OCI-LY7 (cell line): Measurements from ENCODE around the gene PDILT.

Experiments used
- EZH2phosphoT487 ChIP-seq: fragments of 200-600 bp; sonication (generic); IDR thresholded peaks from 2 replicates; pipeline ENCODE4 v1.6.1; 2018; ENCODE audit warnings: low read depth, borderline replicate concordance, mild to moderate bottlenecking, mixed run types, antibody characterized with exemption, low read length, moderate library complexity, mixed read lengths
- TF ChIP-seq, protein P1 (sequence below): fragments of 200-600 bp; sonication (generic); conservative IDR thresholded peaks from 2 replicates; pipeline ENCODE4 v1.5.1; 2014; ENCODE audit warnings: mild to moderate bottlenecking, antibody characterized with exemption, low read length, moderate library complexity, mixed read lengths

DNA sequence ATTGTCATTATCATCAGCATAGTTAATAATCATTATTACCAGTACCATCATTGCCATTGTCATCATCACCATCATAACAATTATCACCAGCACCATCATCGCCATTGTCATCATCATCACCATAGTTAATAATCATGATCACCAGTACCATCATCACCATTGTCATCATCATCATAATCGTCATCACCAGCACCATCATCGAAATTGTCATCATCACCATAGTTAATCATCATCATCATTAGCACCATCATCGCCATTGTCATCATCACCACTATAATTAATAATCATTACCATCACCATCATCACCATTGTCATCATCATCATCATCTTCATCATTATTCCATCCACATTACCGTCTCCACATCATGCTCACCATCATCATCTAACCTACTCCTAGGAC, 13.5 kb downstream of the PDILT start:
- TF ChIP-seq, protein P1, sequence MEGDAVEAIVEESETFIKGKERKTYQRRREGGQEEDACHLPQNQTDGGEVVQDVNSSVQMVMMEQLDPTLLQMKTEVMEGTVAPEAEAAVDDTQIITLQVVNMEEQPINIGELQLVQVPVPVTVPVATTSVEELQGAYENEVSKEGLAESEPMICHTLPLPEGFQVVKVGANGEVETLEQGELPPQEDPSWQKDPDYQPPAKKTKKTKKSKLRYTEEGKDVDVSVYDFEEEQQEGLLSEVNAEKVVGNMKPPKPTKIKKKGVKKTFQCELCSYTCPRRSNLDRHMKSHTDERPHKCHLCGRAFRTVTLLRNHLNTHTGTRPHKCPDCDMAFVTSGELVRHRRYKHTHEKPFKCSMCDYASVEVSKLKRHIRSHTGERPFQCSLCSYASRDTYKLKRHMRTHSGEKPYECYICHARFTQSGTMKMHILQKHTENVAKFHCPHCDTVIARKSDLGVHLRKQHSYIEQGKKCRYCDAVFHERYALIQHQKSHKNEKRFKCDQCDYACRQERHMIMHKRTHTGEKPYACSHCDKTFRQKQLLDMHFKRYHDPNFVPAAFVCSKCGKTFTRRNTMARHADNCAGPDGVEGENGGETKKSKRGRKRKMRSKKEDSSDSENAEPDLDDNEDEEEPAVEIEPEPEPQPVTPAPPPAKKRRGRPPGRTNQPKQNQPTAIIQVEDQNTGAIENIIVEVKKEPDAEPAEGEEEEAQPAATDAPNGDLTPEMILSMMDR = no peak
- no peak for TF ChIP-seq EZH2phosphoT487
